ENCODE data around the gene SMG1.

DNA sequence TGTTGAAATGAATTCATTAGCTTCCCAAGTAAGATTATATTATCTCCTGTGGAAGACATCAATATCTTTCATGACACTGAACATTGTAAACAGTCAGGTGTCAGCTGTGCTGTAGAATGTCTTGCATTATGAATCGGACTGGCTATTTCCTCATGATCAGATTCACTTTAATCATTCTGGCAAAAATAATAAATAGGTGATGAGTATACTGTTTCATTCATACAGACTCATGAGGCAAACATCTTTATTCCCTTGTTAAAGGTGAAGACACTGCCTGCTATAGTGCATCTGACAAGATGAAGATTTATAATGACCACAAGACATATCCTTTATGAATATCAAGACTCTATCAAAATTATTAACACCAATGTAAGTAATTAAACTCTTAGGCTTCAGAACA is 73.6 kb downstream of the SMG1 start:
- no peak for TF ChIP-seq ZNF768 (CRISPR knock-in tag; IDR thresholded peaks at IDR 0.05)
- no peak for TF ChIP-seq NBN (conservative IDR thresholded peaks at IDR 0.05)
